ENCODE measurements around the gene EFNA5. TPM values are rescaled to one million over a fixed set of nuclear protein-coding genes. Genes with fewer than 3 reads are reported as not detected.

EFNA5 gene
- total RNA-seq, 4 donors from 2014 or later = 2.4 to 9.2 (median 3.9) TPM

- Histone ChIP-seq H3K27me3 (no peaks in the 10 kb centered on the region), H3K9me3 (no peaks in the 10 kb centered on the region), H3K4me3 (no peak overlapping the region), H3K36me3 (no peaks in the 10 kb centered on the region), H3K4me1 (peaks cover 0 to 3% (median 0%) of the 10 kb centered on the region in 3 donors), H3K27ac (no peak overlapping the region)
- WGBS, 2 donors (ENCODE audit: low coverage in 1 of 2) = 62 to 78% methylated on average over 2 of the region's 2 CpGs
- TF ChIP-seq POLR2A (IDR thresholded peaks at IDR 0.05) (no peak), POLR2AphosphoS5 (IDR thresholded peaks at IDR 0.05) (no peak), EP300 (IDR thresholded peaks at IDR 0.05) (no peak), CTCF (IDR thresholded peaks at IDR 0.05) (no peak)
- no peak for ATAC-seq
These were observed 198.1 kb downstream of the EFNA5 start for GRCh38 chr5:107472620-107473064.

GRCh38 chr5:107470295-107470582 lies 200.5 kb downstream of the EFNA5 start:
- no peaks in the 10 kb centered on the region for H3K36me3 ChIP-seq
- 42 to 71% methylated on average over 1 of the region's 1 CpG for WGBS, 2 donors (ENCODE audit: low coverage in 1 of 2)
- H3K9me3 ChIP-seq = no peaks in the 10 kb centered on the region
- peaks cover 0 to 3% (median 0%) of the 10 kb centered on the region in 3 donors for H3K4me1 ChIP-seq
- no peak overlapping the region for H3K4me3 ChIP-seq
- no peak overlapping the region for H3K27ac ChIP-seq
- TF ChIP-seq POLR2A (IDR thresholded peaks at IDR 0.05) = no peak
- TF ChIP-seq POLR2AphosphoS5 (IDR thresholded peaks at IDR 0.05) = no peak
- TF ChIP-seq CTCF (IDR thresholded peaks at IDR 0.05) = no peak
- TF ChIP-seq EP300 (IDR thresholded peaks at IDR 0.05) = no peak
- no peaks in the 10 kb centered on the region for H3K27me3 ChIP-seq
- no peak for ATAC-seq

GRCh38 chr5:107469485-107470294 lies 201.0 kb downstream of the EFNA5 start:
- TF ChIP-seq CTCF (IDR thresholded peaks at IDR 0.05) (no peak), EP300 (IDR thresholded peaks at IDR 0.05) (no peak), POLR2AphosphoS5 (IDR thresholded peaks at IDR 0.05) (no peak), POLR2A (IDR thresholded peaks at IDR 0.05) (no peak)
- Histone ChIP-seq H3K4me3 (no peak overlapping the region), H3K4me1 (peaks cover 0 to 3% (median 0%) of the 10 kb centered on the region in 3 donors), H3K27ac (no peak overlapping the region), H3K36me3 (no peaks in the 10 kb centered on the region), H3K9me3 (no peaks in the 10 kb centered on the region), H3K27me3 (no peaks in the 10 kb centered on the region)
- WGBS, 2 donors (ENCODE audit: low coverage in 1 of 2) = 67 to 75% methylated on average over 4 to 5 of the region's 5 CpGs
- no peak for ATAC-seq

- no peaks in the 10 kb centered on the region for H3K36me3 ChIP-seq
- WGBS, 2 donors (ENCODE audit: low coverage in 1 of 2) = 60 to 83% methylated on average over 2 of the region's 2 CpGs
- no peaks in the 10 kb centered on the region for H3K27me3 ChIP-seq
- H3K4me1 ChIP-seq = peaks cover 0 to 3% (median 0%) of the 10 kb centered on the region in 3 donors
- ATAC-seq = no peak
- no peak overlapping the region for H3K4me3 ChIP-seq
- H3K9me3 ChIP-seq = no peaks in the 10 kb centered on the region
- H3K27ac ChIP-seq = no peak overlapping the region
- TF ChIP-seq CTCF (IDR thresholded peaks at IDR 0.05) (no peak), POLR2AphosphoS5 (IDR thresholded peaks at IDR 0.05) (no peak), EP300 (IDR thresholded peaks at IDR 0.05) (no peak), POLR2A (IDR thresholded peaks at IDR 0.05) (no peak)
These were observed 201.7 kb downstream of the EFNA5 start for GRCh38 chr5:107469064-107469463.

- H3K27me3 ChIP-seq = no peaks in the 10 kb centered on the region
- ATAC-seq = no peak
These were observed 202.5 kb downstream of the EFNA5 start for GRCh38 chr5:107468276-107468675.

More at GRCh38 chr5:107468276-107468675, 202.5 kb downstream of the EFNA5 start:
- TF ChIP-seq POLR2A (IDR thresholded peaks at IDR 0.05) = no peak
- TF ChIP-seq POLR2AphosphoS5 (IDR thresholded peaks at IDR 0.05) = no peak
- no peak for TF ChIP-seq EP300 (IDR thresholded peaks at IDR 0.05)
- TF ChIP-seq CTCF (IDR thresholded peaks at IDR 0.05) = no peak
- Histone ChIP-seq H3K27ac (no peak overlapping the region), H3K36me3 (no peaks in the 10 kb centered on the region), H3K9me3 (no peaks in the 10 kb centered on the region), H3K4me3 (no peak overlapping the region), H3K4me1 (peaks cover 0 to 3% (median 0%) of the 10 kb centered on the region in 3 donors)
- WGBS, 2 donors (ENCODE audit: low coverage in 1 of 2) = 25 to 33% methylated on average over 1 of the region's 1 CpG

All from gastroesophageal sphincter (tissue), 4 donors.